ENCODE data around the gene LETM1. TPM values are rescaled to one million over a fixed set of nuclear protein-coding genes. Genes with fewer than 3 reads are reported as not detected.

Gene LETM1
- polyA plus RNA-seq, 3 donors from 2014 or later = 8.0 to 17.0 (median 10.6) TPM

DNA sequence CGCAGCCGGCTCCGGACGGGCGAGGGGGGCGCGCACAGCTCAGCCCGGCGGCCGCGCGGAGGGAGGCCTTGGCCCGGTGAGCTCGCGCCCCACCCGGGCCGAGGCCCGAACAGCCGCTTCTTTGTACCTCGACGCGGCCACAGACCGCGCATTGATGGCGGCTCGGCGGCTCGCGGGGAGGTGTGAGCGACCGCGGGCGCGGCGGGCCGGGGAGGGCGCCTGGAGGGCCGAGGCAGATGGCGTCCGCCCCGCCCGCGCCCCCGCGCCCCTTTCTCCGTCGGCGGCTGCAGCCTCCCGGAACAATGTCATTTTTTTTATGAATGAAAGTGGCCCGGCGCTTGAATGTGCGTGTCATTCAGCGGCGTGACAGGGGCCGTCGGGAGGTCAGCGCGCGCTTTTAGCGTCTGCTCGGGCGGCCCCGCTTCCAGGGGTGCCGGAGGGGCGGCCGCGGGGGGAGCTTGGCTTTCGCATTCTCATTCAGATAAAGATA lies 61.1 kb downstream of the LETM1 start:
- H3K27me3 Mint-ChIP-seq (ENCODE audit: low read depth in 3 of 3) = peaks cover 1 to 13% (median 8%) of the 10 kb centered on the region in 3 donors
- H3K9me3 Mint-ChIP-seq = peaks cover 0 to 2% (median 0%) of the 10 kb centered on the region in 6 donors
- H3K27ac Mint-ChIP-seq = no peak overlapping the region
- DNase-seq = no peak
- H3K36me3 Mint-ChIP-seq = no peaks in the 10 kb centered on the region
- peaks cover 0 to 1% of the 10 kb centered on the region in 2 donors for H3K4me1 Mint-ChIP-seq
- no peak overlapping the region for H3K4me3 Mint-ChIP-seq

DNA sequence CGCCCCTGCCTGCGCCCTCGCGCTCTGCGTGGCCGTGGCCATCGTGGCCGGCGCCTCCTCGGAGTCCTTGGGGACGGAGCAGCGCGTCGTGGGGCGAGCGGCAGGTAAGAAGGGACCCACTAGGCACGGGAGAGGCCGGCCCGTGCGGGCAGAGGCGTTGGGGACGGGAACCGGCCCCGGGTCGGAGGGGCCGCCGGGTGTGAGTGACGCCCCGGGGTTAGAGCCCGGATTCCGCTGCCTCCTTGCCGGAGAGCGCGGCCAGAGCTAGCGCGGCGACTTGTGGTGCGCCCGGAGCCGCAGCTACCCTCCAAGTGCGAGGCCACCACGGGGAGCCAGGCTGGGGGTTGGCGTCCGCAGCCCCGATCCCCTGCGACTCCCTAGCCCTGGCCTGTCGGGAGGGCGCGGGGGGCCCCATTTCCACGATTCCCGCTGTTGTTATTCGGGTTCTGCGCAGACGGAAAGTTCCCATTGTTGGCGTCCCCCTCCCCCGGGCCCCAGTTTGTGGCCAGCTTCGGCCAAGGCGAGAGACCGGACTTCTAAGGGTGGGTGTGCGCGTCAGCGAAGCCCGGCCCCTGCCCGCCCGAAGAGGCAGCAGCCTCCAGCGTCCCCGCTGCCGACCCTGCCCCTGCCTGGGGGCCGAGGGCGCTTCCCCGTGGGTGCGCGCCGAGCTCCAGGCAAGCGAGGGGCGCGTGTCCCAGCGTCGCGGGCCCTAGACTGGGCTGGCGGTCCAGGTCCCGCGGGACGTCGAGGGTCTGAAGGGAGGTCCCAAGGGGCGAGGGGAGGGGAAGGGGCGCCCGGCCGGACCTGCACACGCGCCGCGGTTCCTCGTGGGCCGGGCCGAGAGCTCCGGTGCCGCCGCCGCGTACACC lies 61.8 kb downstream of the LETM1 start:
- peaks cover 0 to 2% (median 0%) of the 10 kb centered on the region in 6 donors for H3K9me3 Mint-ChIP-seq
- no peak for DNase-seq
- H3K27ac Mint-ChIP-seq = no peak overlapping the region
- H3K4me1 Mint-ChIP-seq = peaks cover 0 to 1% of the 10 kb centered on the region in 2 donors
- H3K4me3 Mint-ChIP-seq = no peak overlapping the region
- H3K27me3 Mint-ChIP-seq (ENCODE audit: low read depth in 3 of 3) = peaks cover 1 to 13% (median 8%) of the 10 kb centered on the region in 3 donors
- no peaks in the 10 kb centered on the region for H3K36me3 Mint-ChIP-seq

DNA sequence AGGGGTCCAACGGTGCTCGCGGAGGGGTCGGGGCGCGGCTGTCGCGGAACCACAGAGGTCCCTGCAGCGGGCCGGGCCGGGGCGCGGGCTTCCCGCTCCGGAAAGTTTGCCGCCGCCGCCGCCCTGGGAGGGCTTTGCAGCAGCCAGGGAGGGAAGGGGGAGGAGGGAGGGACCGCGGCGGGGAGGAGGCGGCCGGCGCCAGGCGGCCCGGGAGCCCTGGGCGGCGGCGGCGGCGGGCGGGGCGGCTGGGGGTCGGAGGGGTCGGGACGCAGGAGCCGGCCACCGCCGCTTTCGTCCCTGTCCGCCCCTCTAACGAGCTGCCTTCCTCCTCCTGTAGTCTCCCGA lies 62.5 kb downstream of the LETM1 start:
- H3K9me3 Mint-ChIP-seq = peaks cover 0 to 2% (median 0%) of the 10 kb centered on the region in 6 donors
- H3K36me3 Mint-ChIP-seq = no peaks in the 10 kb centered on the region
- H3K27ac Mint-ChIP-seq = no peak overlapping the region
- DNase-seq = no peak
- no peak overlapping the region for H3K4me3 Mint-ChIP-seq
- H3K27me3 Mint-ChIP-seq (ENCODE audit: low read depth in 3 of 3) = peaks cover under 1 to 13% (median 8%) of the 10 kb centered on the region in 3 donors
- peaks cover 0 to 1% of the 10 kb centered on the region in 2 donors for H3K4me1 Mint-ChIP-seq

DNA sequence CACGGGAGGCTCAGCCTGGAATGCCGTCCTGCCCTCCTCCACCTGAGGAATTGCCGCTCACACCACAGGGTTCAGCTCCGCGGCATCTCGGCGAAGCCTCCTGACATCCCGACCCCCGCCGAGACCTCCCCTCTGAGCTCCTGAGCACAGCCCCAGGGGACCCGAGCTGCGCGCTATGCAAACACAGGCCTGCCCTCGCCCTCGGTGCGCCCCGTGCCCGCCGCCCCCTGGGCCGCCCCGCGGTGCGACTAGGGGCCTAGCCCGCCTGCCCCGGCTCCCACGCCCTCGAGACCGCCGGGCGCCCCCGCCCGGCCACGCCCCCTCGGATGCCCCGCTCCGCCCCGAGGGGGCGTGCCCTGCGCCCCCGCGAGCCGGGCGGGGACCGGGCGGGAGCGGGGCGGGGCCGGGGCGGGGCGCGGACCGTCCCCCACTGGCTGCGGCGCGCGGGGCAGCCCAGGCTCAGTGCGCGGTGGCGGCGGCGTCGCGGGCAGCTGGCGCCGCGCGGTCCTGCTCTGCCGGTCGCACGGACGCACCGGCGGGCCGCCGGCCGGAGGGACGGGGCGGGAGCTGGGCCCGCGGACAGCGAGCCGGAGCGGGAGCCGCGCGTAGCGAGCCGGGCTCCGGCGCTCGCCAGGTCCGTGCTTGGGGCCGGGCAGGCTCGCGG lies 63.0 kb downstream of the LETM1 start, which contains the start of gene FGFR3:
TSS of gene FGFR3 (plus strand) at position 462 of the 664 bp plus-strand sequence. CDS start 642 bp downstream, outside the sequence.
- Mint-ChIP-seq H3K4me3 (peak within 1 kb of the TSS in 4 of 5 donors; percentile 54 to 64 (median 58)), H3K27ac (no peak within 1 kb of the TSS)

DNA sequence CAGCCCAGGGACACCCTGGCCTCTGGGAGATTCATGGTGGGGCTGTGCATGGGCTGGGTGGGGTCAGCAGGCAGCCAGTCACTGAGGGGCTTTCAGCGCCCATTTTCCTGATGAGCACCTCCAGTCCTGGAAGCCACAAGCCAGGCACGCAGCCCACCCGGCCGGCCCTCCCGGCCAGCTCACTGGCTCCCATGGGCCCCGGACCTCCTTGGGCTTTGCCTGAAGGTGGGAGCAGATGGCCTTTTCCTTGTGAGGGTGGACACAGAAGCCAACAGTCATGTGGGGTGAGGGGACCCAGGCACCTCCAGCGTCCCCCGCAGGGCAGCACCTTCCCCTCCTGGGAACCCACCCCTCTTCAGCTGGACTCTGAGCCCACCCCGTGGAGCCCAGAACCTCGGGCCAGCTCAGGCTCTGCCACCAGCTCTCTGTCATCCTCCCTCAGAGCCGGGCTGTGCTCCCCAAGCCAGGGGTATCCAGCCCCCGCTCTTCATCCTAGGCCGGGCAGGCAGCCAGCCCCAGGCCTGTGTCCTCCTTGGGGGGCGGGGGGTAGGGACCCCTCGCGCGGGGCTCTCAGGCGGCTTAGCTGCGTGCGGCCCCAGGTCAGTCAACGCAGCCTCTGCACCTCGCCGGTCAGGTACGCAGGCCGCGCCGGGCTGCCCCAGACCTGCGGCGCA lies 63.7 kb downstream of the LETM1 start:
- no peak for DNase-seq
- no peaks in the 10 kb centered on the region for H3K36me3 Mint-ChIP-seq
- peaks cover 0 to 13% (median 8%) of the 10 kb centered on the region in 3 donors for H3K27me3 Mint-ChIP-seq (ENCODE audit: low read depth in 3 of 3)
- peak overlapping the region in 4 of 5 donors; percentile 54 to 64 (median 58) for H3K4me3 Mint-ChIP-seq
- H3K27ac Mint-ChIP-seq = no peak overlapping the region
- H3K9me3 Mint-ChIP-seq = peaks cover 0 to 2% (median 0%) of the 10 kb centered on the region in 6 donors
- peaks cover 0 to 1% of the 10 kb centered on the region in 2 donors for H3K4me1 Mint-ChIP-seq

More for the DNA sequence above, 63.0 kb downstream of the LETM1 start, which contains the start of gene FGFR3:
- H3K4me1 Mint-ChIP-seq = peaks cover 0 to 1% of the 10 kb centered on the region in 2 donors
- peaks cover 0 to 2% (median 0%) of the 10 kb centered on the region in 6 donors for H3K9me3 Mint-ChIP-seq
- H3K36me3 Mint-ChIP-seq = no peaks in the 10 kb centered on the region
- peak in 1 of 3 donors; percentile 5 for DNase-seq
- H3K27me3 Mint-ChIP-seq (ENCODE audit: low read depth in 3 of 3) = peaks cover 0 to 13% (median 8%) of the 10 kb centered on the region in 3 donors

DNA sequence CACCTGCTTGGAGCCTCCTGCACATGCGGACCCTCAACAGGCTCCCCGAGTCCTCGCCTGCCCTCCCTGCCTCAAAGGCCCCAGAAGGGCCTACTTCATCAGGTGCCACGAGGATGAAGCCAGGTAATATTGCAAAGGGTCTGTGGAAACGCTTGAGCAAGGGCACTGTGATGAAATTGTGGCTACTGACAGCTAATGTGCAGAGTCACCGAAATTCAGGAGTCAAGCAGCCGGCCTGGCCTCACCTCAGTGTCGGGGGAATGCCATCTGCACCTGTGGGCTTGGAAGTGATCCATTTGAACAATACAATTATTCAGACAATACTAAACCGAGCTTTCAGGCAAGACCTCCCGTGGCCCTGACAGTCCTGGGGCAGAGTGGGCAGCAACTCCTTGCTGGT lies 66.0 kb downstream of the LETM1 start:
- no peak for DNase-seq
- H3K9me3 Mint-ChIP-seq = no peaks in the 10 kb centered on the region
- H3K36me3 Mint-ChIP-seq = no peaks in the 10 kb centered on the region
- H3K4me3 Mint-ChIP-seq = no peak overlapping the region
- H3K27me3 Mint-ChIP-seq (ENCODE audit: low read depth in 3 of 3) = peaks cover 0 to 7% (median 5%) of the 10 kb centered on the region in 3 donors
- H3K4me1 Mint-ChIP-seq = no peaks in the 10 kb centered on the region
- H3K27ac Mint-ChIP-seq = no peak overlapping the region

DNA sequence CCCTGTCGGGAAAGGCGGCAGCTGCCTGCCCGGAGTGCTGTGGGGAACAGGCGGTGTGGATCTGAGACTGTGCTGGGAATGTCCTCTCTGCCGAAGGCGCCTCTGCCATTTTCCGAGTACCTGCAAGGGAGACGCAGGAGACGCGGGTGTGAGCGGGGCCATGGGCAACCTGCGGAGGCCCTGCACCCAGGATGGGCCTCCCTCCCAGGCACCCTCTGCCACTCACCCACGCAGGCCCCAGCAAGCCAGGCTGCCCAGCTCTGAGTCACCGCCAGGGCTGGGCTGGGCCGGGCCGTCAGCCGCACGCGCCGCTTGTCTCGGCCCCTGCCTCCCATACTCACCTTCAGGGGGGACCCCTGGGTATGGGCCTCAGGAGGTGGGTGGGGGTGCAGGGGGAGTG lies 66.4 kb downstream of the LETM1 start:
- Mint-ChIP-seq H3K4me3 (no peak overlapping the region), H3K4me1 (no peaks in the 10 kb centered on the region), H3K36me3 (no peaks in the 10 kb centered on the region), H3K27me3 (ENCODE audit: low read depth in 3 of 3) (peaks cover 0 to 6% (median 5%) of the 10 kb centered on the region in 3 donors), H3K27ac (no peak overlapping the region), H3K9me3 (no peaks in the 10 kb centered on the region)
- DNase-seq = no peak

DNA sequence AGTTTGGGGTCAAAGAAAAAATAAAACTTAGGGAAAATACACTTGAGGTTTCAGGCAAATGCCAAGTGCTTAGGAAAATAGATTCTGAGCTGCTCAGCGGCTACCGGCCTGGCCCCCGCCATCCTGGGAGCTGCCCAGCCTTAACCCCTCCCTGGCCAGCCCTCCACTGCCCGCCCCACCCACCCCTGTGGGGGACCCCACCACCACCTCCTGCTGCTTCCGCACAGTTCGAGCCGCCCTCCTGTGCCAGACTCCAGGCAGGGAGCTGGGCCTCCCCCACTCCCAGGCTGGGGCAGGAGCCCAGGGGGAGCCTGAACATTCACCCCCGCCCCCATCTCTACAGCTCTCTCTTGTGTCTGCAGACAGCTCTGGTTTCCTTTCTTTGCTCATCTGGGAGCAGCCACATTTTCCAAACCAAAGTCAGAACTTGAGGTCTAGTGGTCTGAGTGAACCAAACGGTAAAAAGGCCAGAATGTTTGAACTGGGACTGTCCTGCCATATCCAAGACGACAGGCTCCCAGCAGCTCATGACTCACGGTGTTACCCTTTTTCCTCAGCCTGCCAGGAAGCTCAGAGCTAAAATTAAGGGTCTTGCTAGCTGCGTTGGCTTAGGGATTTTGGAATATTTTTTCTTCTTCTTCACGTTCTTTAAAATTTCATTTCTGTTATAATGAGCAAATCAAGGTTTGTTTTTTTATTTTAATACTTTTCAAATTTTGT lies 67.5 kb downstream of the LETM1 start:
- H3K4me3 Mint-ChIP-seq = no peak overlapping the region
- H3K4me1 Mint-ChIP-seq = no peaks in the 10 kb centered on the region
- H3K27me3 Mint-ChIP-seq (ENCODE audit: low read depth in 3 of 3) = peaks cover 0 to 6% (median 5%) of the 10 kb centered on the region in 3 donors
- H3K9me3 Mint-ChIP-seq = no peaks in the 10 kb centered on the region
- H3K36me3 Mint-ChIP-seq = no peaks in the 10 kb centered on the region
- no peak overlapping the region for H3K27ac Mint-ChIP-seq
- no peak for DNase-seq

DNA sequence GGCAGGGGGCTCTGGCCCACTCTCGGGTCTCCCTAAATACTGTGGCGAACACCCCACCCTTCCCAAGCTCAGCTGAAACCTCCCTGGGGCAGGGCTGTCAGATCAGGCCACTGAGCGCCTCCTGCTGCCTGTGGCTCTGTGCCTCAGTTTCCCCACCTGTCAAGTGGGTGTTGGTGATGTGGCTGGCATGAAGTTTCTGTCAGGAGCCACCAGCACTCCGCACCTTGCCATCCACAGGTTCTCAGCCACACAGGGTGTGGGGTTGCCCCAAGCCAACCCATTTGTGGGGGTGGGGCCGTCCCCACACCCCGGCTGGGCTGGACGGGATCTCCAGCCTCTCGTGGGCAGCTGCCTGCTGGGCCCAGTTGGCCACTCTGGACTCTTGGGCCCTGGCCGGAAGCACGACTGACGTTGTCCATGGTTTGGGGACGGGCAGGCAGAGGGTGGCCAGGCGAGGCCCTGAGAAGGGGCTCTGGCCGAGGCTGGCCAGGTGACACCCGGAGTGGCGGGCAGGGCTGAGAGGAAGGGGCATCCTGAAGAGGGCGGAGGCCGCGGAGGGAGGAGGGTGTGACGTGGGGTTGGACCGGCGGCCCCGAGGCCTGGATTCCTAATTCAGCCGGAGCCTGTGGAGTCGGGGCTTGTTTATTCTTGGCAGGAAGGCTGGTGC lies 68.4 kb downstream of the LETM1 start:
- no peak overlapping the region for H3K4me3 Mint-ChIP-seq
- no peak for DNase-seq
- H3K27me3 Mint-ChIP-seq (ENCODE audit: low read depth in 3 of 3) = peaks cover 0 to 6% (median 5%) of the 10 kb centered on the region in 3 donors
- no peak overlapping the region for H3K27ac Mint-ChIP-seq
- no peaks in the 10 kb centered on the region for H3K9me3 Mint-ChIP-seq
- H3K4me1 Mint-ChIP-seq = no peaks in the 10 kb centered on the region
- H3K36me3 Mint-ChIP-seq = no peaks in the 10 kb centered on the region

DNA sequence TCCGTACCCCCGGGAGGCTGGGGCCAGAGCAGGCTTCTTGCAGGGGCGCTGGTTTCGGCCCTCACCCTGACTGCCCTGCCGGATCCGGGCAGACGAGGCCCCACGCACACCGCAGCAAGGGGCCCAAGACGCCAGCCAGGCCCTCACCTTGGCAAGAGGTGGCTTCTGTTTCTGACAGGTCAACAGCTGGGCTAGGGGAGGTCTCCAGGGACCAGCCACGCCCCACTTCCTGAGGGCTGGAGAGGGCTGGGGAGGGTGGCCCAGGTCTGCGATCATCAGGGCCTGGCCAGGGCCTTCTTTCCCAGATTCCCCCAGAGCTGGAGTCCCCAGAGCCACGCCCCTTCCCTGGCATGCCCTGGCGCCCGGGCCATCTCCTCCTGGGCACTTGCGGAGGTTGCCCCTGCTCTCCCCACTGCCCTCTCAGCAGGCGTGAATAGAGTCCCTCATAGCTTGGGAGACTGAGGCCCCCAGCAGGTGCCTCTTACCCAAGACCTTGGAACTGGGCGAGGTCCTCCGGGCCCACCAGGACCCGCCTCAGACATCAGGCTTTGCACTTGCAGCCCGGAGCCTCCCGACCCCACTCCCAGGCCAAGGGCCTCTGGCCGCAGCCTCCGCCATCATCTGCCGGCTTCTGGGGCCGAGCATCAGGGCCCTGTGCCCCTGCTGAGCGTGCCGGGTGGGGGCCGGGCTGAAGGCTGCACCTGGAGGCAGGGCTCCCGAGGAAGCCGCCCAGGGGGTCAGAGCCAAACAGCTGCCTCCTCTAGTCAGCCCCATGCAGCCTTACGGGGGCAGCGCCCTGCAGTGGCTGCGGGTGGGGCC lies 69.2 kb downstream of the LETM1 start:
- DNase-seq = no peak
- Mint-ChIP-seq H3K4me1 (no peaks in the 10 kb centered on the region), H3K9me3 (no peaks in the 10 kb centered on the region), H3K4me3 (no peak overlapping the region), H3K36me3 (no peaks in the 10 kb centered on the region), H3K27me3 (ENCODE audit: low read depth in 3 of 3) (peaks cover 0 to 5% (median 4%) of the 10 kb centered on the region in 3 donors), H3K27ac (no peak overlapping the region)

DNA sequence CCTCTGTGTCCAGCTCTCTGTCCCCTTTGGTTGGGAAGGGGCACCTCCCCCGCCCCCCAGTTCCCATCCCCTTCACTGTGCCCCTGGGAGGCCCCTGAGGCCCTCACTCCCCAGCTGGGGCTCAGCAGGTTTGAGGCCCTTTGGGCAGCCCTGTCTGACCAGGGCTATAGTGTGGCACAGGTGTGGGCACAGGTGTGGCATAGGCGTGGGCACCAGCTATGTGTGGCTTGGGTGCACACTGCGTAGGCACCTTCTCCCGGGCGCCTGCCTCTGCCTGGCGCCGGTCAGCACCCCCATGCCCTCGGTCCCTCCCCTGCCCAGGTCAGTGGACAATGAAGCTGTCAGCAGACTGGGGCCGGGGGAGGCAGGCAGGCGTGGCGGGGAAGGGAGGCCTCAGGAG lies 70.4 kb downstream of the LETM1 start:
- no peaks in the 10 kb centered on the region for H3K9me3 Mint-ChIP-seq
- H3K36me3 Mint-ChIP-seq = no peaks in the 10 kb centered on the region
- no peak overlapping the region for H3K4me3 Mint-ChIP-seq

More for the DNA sequence above, 70.4 kb downstream of the LETM1 start:
- Mint-ChIP-seq H3K27me3 (ENCODE audit: low read depth in 3 of 3) (no peaks in the 10 kb centered on the region), H3K4me1 (no peaks in the 10 kb centered on the region), H3K27ac (no peak overlapping the region)
- no peak for DNase-seq

All from immature natural killer cell (primary cell).